GM12878 (cell line): ENCODE data around the gene HEXB. TPM values are rescaled to one million over a fixed set of nuclear protein-coding genes. Genes with fewer than 3 reads are reported as not detected.

Experiments
- ATF2 ChIP-seq: IDR thresholded peaks from 2 replicates; pipeline ENCODE4 v1.6.1; 2012; ENCODE audit warnings: low read length, inconsistent platforms
- BCL3 ChIP-seq: IDR thresholded peaks from 2 replicates; pipeline ENCODE4 v1.6.1; 2011; ENCODE audit warnings: borderline replicate concordance, low read depth, mild to moderate bottlenecking, moderate library complexity, low read length; ENCODE audit not compliant: insufficient read depth, poor library complexity, severe bottlenecking
- BMI1 ChIP-seq: fragments of 450-650 bp; IDR thresholded peaks from 2 replicates; pipeline ENCODE4 v1.6.1; 2016; ENCODE audit warnings: mild to moderate bottlenecking, moderate library complexity, borderline replicate concordance
- BRCA1 ChIP-seq: IDR thresholded peaks from 2 replicates; pipeline ENCODE4 v1.6.1; 2011; ENCODE audit warnings: low read depth, low read length, improper control_type of control experiment
- CBX5 ChIP-seq: sonication (generic); IDR thresholded peaks from 2 replicates; pipeline ENCODE4 v1.6.1; 2016; ENCODE audit warnings: low read depth, moderate library complexity, mild to moderate bottlenecking, inconsistent platforms
- CHD1 ChIP-seq: IDR thresholded peaks from 2 replicates; pipeline ENCODE4 v1.6.1; 2012; ENCODE audit warnings: low read depth, low read length, improper control_type of control experiment
- E2F4 ChIP-seq: IDR thresholded peaks from 2 replicates; pipeline ENCODE4 v1.6.1; 2012; ENCODE audit warnings: low read depth, low read length, improper control_type of control experiment
- EED ChIP-seq: sonication (generic); IDR thresholded peaks from 2 replicates; pipeline ENCODE4 v1.6.1; 2016; ENCODE audit warnings: antibody characterized with exemption, low read depth
- EGR1 ChIP-seq, 2 experiments: IDR thresholded peaks; 1 replicate in 1 of 2; 2 replicates in 1 of 2; pipeline ENCODE4 v1.6.1; 2011 to 2012; ENCODE audit warnings: low read depth in 2 of 2, low read length in 2 of 2, borderline replicate concordance in 1 of 2, mild to moderate bottlenecking in 1 of 2, moderate library complexity in 1 of 2
- HDGF ChIP-seq: fragments of 450-650 bp; IDR thresholded peaks from 2 replicates; pipeline ENCODE4 v1.6.1; 2016; ENCODE audit warnings: antibody characterized with exemption
- IRF3 ChIP-seq: fragments of 450-650 bp; IDR thresholded peaks from 2 replicates; pipeline ENCODE4 v1.6.1; 2014; ENCODE audit warnings: mild to moderate bottlenecking
- IRF5 ChIP-seq: fragments of 450-650 bp; IDR thresholded peaks from 2 replicates; pipeline ENCODE4 v1.6.1; 2017; ENCODE audit warnings: borderline replicate concordance
- MXI1 ChIP-seq: fragments of 150-350 bp; IDR thresholded peaks from 2 replicates; pipeline ENCODE4 v1.6.1; 2011; ENCODE audit warnings: low read depth, mild to moderate bottlenecking, inconsistent platforms, low read length, improper control_type of control experiment
- MYB ChIP-seq: fragments of 150-350 bp; IDR thresholded peaks from 2 replicates; pipeline ENCODE4 v1.6.1; 2014; ENCODE audit warnings: mild to moderate bottlenecking, low read depth, low read length, borderline replicate concordance
- PRDM15 ChIP-seq: fragments of 450-650 bp; formaldehyde crosslinking; IDR thresholded peaks from 2 replicates; pipeline ENCODE4 v1.4.0; 2020; ENCODE audit warnings: mild to moderate bottlenecking, moderate library complexity
- RELA ChIP-seq: fragments of 450-650 bp; IDR thresholded peaks from 2 replicates; pipeline ENCODE4 v1.8.0; 2014; ENCODE audit warnings: borderline replicate concordance; ENCODE audit not compliant: partially characterized antibody
- SP1 ChIP-seq: IDR thresholded peaks from one replicate; pipeline ENCODE4 v1.6.1; 2011; ENCODE audit warnings: low read depth, low read length
- SREBF2 ChIP-seq: IDR thresholded peaks from 2 replicates; pipeline ENCODE4 v1.6.1; 2012; ENCODE audit warnings: mild to moderate bottlenecking, low read length
- SUZ12 ChIP-seq: fragments of 200-600 bp; sonication (generic); IDR thresholded peaks from one replicate; pipeline ENCODE4 v1.6.1; 2018; ENCODE audit warnings: antibody characterized with exemption, mild to moderate bottlenecking; ENCODE audit not compliant: unreplicated experiment
- YBX1 ChIP-seq: fragments of 450-650 bp; IDR thresholded peaks from 2 replicates; pipeline ENCODE4 v1.6.1; 2016; ENCODE audit warnings: antibody characterized with exemption
- polyA plus RNA-seq, 11 experiments: library from polyadenylated mRNA; depleted of rRNA in 4 of 11; unstranded in 6 of 11; stranded (reverse) in 5 of 11; fragments of >200 nt; fragmentation: Nextera tagmentation in 4 of 11; fragmentation: Illumina TruSeq in 1 of 11; extraction: Ambion mirVana in 4 of 11; extraction: Trizol in 1 of 11; gene quantifications; 1 replicate in 1 of 11; 2 replicates in 10 of 11; pipeline versions ENCODE4 v1.2.1 to v1.2.3, GENCODE V29; 2011 to 2016; ENCODE audit warnings: inconsistent platforms in 2 of 11, missing spikeins in 2 of 11, low read depth in 1 of 11
- total RNA-seq, 4 experiments: library from RNA; depleted of rRNA in 3 of 4; stranded (reverse); fragments of >200 nt in 3 of 4; fragmentation: Illumina TruSeq in 1 of 4; extraction: Trizol in 1 of 4; gene quantifications; 2 replicates each; pipeline versions ENCODE4 v1.2.1 to v1.2.3, GENCODE V29; 2013 to 2021

Gene HEXB
- total and polyA plus RNA-seq, 10 of the 15 experiments (the other 5 are each of a cell fraction or from before 2014, with no cell fraction given): 13.5 to 76.0 (median 42.6) TPM

- no peak for TF ChIP-seq PRDM15 (CRISPR knock-in tag)
- TF ChIP-seq RELA: no peak
- no peak for TF ChIP-seq ATF2
- 0 out of 2 replicates have a peak, but pooled peaks have one; percentile 7 for TF ChIP-seq EED
- no peak for TF ChIP-seq CHD1
- no peak for TF ChIP-seq BMI1
- no peak for TF ChIP-seq SP1
- no peak for TF ChIP-seq SREBF2
- no peak for TF ChIP-seq CBX5
- TF ChIP-seq MXI1: peak; percentile 37; the same call in 1 of the 2 replicates
- TF ChIP-seq IRF5: no peak
- no peak for TF ChIP-seq YBX1
- no peak for TF ChIP-seq HDGF
- TF ChIP-seq IRF3: no peak
- TF ChIP-seq E2F4: no peak
- TF ChIP-seq EGR1 (IDR thresholded peaks at IDR 0.05; ENCODE audit: borderline replicate concordance in 1 of 2, low read depth in 2 of 2, low read length in 2 of 2): no peak
- TF ChIP-seq BCL3: no peak
- no peak for TF ChIP-seq BRCA1
- TF ChIP-seq SUZ12: no peak
- no peak for TF ChIP-seq MYB
These were observed 43.9 kb upstream of the HEXB start (continued) for GRCh38 chr5:74640954-74641734.
